HG02642 (cell line): Measurements from ENCODE around the gene TUBA1A.
"Not testable (repeated sequence)": the region's sequence is repeated elsewhere in the genome, so short reads cannot be mapped to it uniquely, and the experiment has no call there.

Source experiments
- ATAC-seq: cut with Tn5 transposase; IDR thresholded peaks from one replicate; pipeline ENCODE4 v1.9.1; 2021; ENCODE audit warnings: mild to moderate bottlenecking; ENCODE audit not compliant: unreplicated experiment, poor library complexity

Gene TUBA1A

GRCh38 chr12:49161092-49161795 lies 27.6 kb downstream of the TUBA1A start:
- ATAC-seq, result no peak

GRCh38 chr12:49160399-49160798 lies 28.5 kb downstream of the TUBA1A start:
- ATAC-seq, result no peak

GRCh38 chr12:49154221-49154620 lies 34.7 kb downstream of the TUBA1A start:
- ATAC-seq, result no peak

GRCh38 chr12:49147384-49147783 lies 41.5 kb downstream of the TUBA1A start:
- ATAC-seq, result no peak

GRCh38 chr12:49146406-49146805 lies 42.5 kb downstream of the TUBA1A start:
- ATAC-seq, result no peak

GRCh38 chr12:49144384-49144783 lies 44.5 kb downstream of the TUBA1A start:
- no peak for ATAC-seq

GRCh38 chr12:49138999-49139398 lies 49.9 kb downstream of the TUBA1A start:
- no peak for ATAC-seq

- ATAC-seq, result no peak
Observed at GRCh38 chr12:49138587-49138986, 50.3 kb downstream of the TUBA1A start.

- ATAC-seq, result no peak
Observed at GRCh38 chr12:49137476-49137875, 51.4 kb downstream of the TUBA1A start.

GRCh38 chr12:49136997-49137396 lies 51.9 kb downstream of the TUBA1A start:
- not testable (repeated sequence) for ATAC-seq
